Left lung (tissue), 10 donors: ENCODE data around the gene DNAH2. TPM values are rescaled to one million over a fixed set of nuclear protein-coding genes. Genes with fewer than 3 reads are reported as not detected.

Source experiments
- ATAC-seq: fragments of 200-7000 bp; cut with Tn5 transposase; one replicate; pipeline ENCODE4 v1.9.1; 2020; ENCODE audit warnings: moderate library complexity
- DNase-seq, 4 donors: peaks; one replicate each; pipeline ENCODE4 v3.0.0-alpha.2; 2013 to 2020
- H3K27ac ChIP-seq, 2 donors: fragments of 200-600 bp; sonication (generic) in 1 of 2; one replicate each; pipeline versions ENCODE4 v1.5.0 to v1.8.0; 2020 to 2021
- H3K27me3 ChIP-seq, 2 donors: fragments of 200-600 bp; sonication (generic) in 1 of 2; one replicate each; pipeline versions ENCODE4 v1.5.0 to v1.8.0; 2020 to 2021
- H3K36me3 ChIP-seq, 2 donors: fragments of 200-600 bp; sonication (generic) in 1 of 2; one replicate each; pipeline versions ENCODE4 v1.5.0 to v1.8.0; 2020 to 2021
- H3K4me1 ChIP-seq, 2 donors: fragments of 200-600 bp; one replicate each; pipeline ENCODE4 v1.8.0; 2021
- H3K4me3 ChIP-seq, 2 donors: fragments of 200-600 bp; sonication (generic) in 1 of 2; one replicate each; pipeline versions ENCODE4 v1.5.0 to v1.8.0; 2020 to 2021; ENCODE audit warnings: mild to moderate bottlenecking in 1 of 2
- H3K9me3 ChIP-seq, 2 donors: fragments of 200-600 bp; sonication (generic) in 1 of 2; one replicate each; pipeline versions ENCODE4 v1.5.0 to v1.8.0; 2020 to 2021
- intact Hi-C, 2 donors: fragments of 100-400 bp; cut with DNase I; formaldehyde crosslinking; loops; one replicate each; pipeline versions ENCODE4 v1.11.2 to v1.14.2; 2022
- polyA plus RNA-seq, 6 donors: library from polyadenylated mRNA; unstranded; fragments of 120-200 nt; gene quantifications; one replicate each; pipeline ENCODE4 v1.2.1, GENCODE V29; 2013; ENCODE audit not compliant: insufficient read length in 6 of 6
- total RNA-seq, 2 donors: library from RNA; stranded (reverse); fragmentation: NEBNext Ultra II Directional; extraction: Animal tissue kit (Norgen Biotek cat#: 25700); gene quantifications; one replicate each; pipeline ENCODE4 v1.2.1, GENCODE V29; 2021
- TF ChIP-seq, protein P1 (sequence below), 2 donors: fragments of 200-600 bp; sonication (generic) in 1 of 2; IDR thresholded peaks; one replicate each; pipeline versions ENCODE4 v1.5.0 to v1.8.0; 2021; ENCODE audit warnings: antibody characterized with exemption in 2 of 2
- donor health status: DM: no; HTN: yes; CAD: no.
- donor health status: DM: no; HTN: no; CAD: no.

Gene DNAH2
- total and polyA plus RNA-seq, 8 donors, result 0.67 to 4.5 (median 2.6) TPM

DNA sequence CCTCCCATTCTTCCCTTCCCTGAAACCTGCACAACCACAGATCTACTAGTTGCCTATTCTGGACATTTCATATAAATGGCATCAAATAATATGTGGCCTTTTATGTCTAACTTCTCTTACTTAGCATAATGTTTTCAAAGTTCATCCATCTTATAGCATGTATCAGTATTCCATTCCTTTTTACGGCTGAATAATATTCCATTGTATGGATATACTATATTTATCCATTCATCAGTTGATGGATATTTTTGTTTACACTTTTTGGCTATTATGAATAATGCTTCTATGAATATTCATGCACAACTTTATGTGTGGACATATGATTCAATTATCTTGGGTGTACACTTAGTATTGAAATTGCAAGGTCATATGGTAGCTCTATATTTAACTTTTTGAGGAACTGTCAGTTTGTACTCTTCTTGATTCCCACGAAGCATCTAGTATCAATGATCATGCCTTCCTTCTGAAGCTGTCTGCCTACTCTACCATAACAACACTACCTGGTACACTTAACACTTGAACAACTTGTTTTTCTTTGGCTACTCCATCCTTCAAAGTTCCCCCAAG, 158.3 kb downstream of the DNAH2 start:
- no peaks in the 10 kb centered on the region for H3K27me3 ChIP-seq
- H3K4me1 ChIP-seq, result peaks cover 0 to 39% of the 10 kb centered on the region in 2 donors
- H3K9me3 ChIP-seq, result no peaks in the 10 kb centered on the region
- intact Hi-C loops, result no loop called here
- peaks cover 0 to 3% of the 10 kb centered on the region in 2 donors for H3K36me3 ChIP-seq
- no peak for DNase-seq
- no peak for ATAC-seq
- no peak overlapping the region for H3K27ac ChIP-seq
- TF ChIP-seq, protein P1, sequence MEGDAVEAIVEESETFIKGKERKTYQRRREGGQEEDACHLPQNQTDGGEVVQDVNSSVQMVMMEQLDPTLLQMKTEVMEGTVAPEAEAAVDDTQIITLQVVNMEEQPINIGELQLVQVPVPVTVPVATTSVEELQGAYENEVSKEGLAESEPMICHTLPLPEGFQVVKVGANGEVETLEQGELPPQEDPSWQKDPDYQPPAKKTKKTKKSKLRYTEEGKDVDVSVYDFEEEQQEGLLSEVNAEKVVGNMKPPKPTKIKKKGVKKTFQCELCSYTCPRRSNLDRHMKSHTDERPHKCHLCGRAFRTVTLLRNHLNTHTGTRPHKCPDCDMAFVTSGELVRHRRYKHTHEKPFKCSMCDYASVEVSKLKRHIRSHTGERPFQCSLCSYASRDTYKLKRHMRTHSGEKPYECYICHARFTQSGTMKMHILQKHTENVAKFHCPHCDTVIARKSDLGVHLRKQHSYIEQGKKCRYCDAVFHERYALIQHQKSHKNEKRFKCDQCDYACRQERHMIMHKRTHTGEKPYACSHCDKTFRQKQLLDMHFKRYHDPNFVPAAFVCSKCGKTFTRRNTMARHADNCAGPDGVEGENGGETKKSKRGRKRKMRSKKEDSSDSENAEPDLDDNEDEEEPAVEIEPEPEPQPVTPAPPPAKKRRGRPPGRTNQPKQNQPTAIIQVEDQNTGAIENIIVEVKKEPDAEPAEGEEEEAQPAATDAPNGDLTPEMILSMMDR (IDR thresholded peaks at IDR 0.05), result no peak
- H3K4me3 ChIP-seq, result no peak overlapping the region

DNA sequence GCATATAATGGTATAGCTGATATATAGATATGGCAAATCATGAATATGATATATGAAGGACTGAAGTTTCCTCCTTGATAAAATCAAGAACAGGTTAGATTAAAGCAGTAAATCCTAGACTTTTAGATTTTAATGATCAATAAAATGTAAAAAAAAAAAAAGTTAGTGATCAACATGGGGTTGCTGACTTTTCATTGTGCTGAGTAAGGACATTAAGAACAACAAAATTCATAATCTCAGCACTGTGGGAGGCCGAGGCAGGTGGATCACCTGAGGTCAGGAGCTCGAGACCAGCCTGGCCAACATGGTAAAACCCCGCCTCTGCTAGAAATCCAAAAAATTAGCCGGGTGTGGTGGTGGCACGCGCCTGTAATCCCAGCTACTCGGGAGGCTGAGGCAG, 160.7 kb downstream of the DNAH2 start:
- no peak overlapping the region for H3K4me3 ChIP-seq
- no peaks in the 10 kb centered on the region for H3K27me3 ChIP-seq
- DNase-seq (no peak), ATAC-seq (no peak)
- TF ChIP-seq, protein P1 (IDR thresholded peaks at IDR 0.05), result no peak
- no peaks in the 10 kb centered on the region for H3K9me3 ChIP-seq
- intact Hi-C loops, result no loop called here
- peaks cover 0 to 51% of the 10 kb centered on the region in 2 donors for H3K4me1 ChIP-seq
- no peak overlapping the region for H3K27ac ChIP-seq
- H3K36me3 ChIP-seq, result peaks cover 0 to 3% of the 10 kb centered on the region in 2 donors

DNA sequence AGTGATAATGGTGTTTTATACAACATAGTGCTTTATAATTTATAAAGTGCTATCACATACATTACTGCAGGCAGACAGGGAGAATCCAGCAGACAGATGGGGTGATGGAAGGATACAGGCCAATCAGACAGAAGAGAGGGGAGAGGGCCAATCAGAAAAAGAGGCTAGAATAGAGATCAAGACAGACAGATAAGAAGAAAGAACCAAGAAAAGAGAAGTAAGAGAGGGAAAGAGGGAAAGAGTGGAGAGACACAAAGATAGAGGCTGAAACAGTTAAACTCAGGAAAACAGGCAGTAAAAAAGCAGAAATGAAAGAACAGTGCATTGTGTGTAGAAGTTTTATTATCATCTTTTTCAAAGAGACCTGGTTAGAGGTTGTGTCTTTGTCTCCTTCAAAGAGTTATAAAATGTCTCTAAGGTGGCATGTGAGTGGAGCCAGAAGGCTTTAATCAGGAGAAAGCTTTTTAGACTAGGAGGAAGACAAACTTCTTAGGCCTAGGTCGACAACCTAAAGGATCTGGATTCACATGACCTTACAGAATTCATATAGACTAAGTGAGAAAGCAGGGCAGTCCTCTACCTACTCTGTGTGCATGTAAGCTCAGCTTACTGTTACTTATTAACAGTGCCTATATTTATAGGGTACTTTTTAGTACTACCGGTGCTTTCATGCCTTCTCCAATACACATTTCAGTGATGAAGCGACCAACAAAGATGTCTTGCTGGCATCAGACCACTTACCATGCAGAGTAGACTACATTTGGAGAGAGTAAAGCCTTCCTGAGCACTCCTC, 162.7 kb downstream of the DNAH2 start:
- H3K36me3 ChIP-seq, result peaks cover 0 to 3% of the 10 kb centered on the region in 2 donors
- H3K4me1 ChIP-seq, result peaks cover 4 to 52% of the 10 kb centered on the region in 2 donors
- intact Hi-C loops, result no loop called here
- H3K27ac ChIP-seq, result no peak overlapping the region
- H3K27me3 ChIP-seq, result no peaks in the 10 kb centered on the region
- H3K4me3 ChIP-seq, result no peak overlapping the region
- ATAC-seq, result no peak
- no peaks in the 10 kb centered on the region for H3K9me3 ChIP-seq
- TF ChIP-seq, protein P1 (IDR thresholded peaks at IDR 0.05), result no peak
- no peak for DNase-seq

DNA sequence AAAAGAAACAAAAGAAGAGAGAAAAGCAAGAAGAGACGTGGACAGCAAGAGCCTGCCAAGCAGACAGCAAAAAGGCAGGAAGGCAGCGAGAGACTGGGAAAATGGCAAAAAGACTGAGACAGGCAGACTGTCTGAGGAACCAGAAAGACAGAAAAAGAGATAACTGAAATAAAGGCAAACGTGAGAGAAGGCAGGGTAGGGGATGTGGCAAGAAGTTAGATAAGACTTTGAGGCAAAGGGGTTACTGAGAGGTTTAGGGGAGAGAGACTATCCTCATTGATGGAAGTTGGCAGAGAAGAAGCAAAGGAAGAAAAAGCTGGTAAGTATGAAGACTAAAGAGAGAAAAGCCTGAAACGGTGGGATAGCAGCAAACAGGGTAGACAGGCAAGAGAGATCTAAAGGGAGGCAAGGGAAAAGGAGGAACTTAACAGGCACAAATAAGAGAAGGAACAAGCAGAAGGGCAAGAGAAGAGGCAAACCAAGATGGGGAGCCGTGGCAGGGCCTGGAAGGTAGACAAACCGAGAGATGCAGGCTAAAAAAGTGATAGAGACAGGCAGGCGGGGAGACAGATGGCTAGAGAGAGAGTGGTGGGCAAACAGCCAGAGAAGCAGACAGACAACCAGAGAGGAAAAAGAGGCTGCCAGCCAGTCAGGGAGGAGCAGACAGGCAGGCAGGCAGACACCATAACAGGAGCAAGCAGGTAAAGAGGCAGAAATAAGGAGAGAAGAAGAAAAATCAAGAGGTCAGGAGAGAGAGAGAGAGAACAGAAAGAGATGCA, 163.9 kb downstream of the DNAH2 start:
- Histone ChIP-seq H3K27me3 (no peaks in the 10 kb centered on the region), H3K4me1 (peaks cover 4 to 58% of the 10 kb centered on the region in 2 donors), H3K27ac (peak overlapping the region in 1 of 2 donors; percentile 63), H3K4me3 (no peak overlapping the region), H3K9me3 (no peaks in the 10 kb centered on the region), H3K36me3 (peaks cover 0 to 3% of the 10 kb centered on the region in 2 donors)
- intact Hi-C loops, result no loop called here
- TF ChIP-seq, protein P1 (IDR thresholded peaks at IDR 0.05), result no peak
- no peak for ATAC-seq
- DNase-seq, result no peak

DNA sequence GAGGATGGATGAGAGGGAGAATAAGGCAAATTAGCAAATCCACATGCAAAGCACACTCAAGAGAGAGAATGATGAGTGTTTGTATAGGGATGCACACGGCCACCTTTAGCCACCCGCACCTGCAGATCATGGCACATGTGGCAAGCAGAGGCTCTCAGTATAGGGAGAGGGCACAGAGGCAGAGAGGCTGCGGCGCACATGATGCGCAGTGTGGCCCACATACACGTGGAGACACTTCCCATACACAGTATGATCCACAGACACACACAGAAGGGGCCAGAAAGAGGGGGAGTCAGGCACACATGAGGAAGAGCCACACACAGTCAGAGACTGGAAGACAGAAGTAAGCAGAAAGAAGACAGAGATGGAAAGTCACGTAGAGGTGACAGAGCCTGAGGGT, 164.5 kb downstream of the DNAH2 start:
- Histone ChIP-seq H3K36me3 (peaks cover 0 to 3% of the 10 kb centered on the region in 2 donors), H3K27me3 (no peaks in the 10 kb centered on the region), H3K27ac (peak overlapping the region in 1 of 2 donors; percentile 63), H3K4me3 (no peak overlapping the region), H3K4me1 (peaks cover 4 to 62% of the 10 kb centered on the region in 2 donors), H3K9me3 (no peaks in the 10 kb centered on the region)
- ATAC-seq, result no peak
- DNase-seq, result no peak
- intact Hi-C loops, result no loop called here
- TF ChIP-seq, protein P1 (IDR thresholded peaks at IDR 0.05), result no peak
